ENCODE measurements around the gene CD300LD.

- no peak for TF ChIP-seq CTCF (IDR thresholded peaks at IDR 0.05; ENCODE audit: low read length)
- no peak for TF ChIP-seq EZH2phosphoT487 (IDR thresholded peaks at IDR 0.05; ENCODE audit: low read length)
Measured at GRCh38 chr17:74635418-74635817, 43.3 kb upstream of the CD300LD start.

All from MM.1S (cell line).